CD4-positive, alpha-beta T cell treated with Interleukin-10 for 1 hour (primary cell): ENCODE measurements around the gene GHRHR.

Experiments
- DNase-seq: peaks from one replicate; pipeline ENCODE4 v3.0.0-alpha.2; 2020

GHRHR gene

GRCh38 chr7:30963842-30964241 is at the start of gene GHRHR:
TSS of gene GHRHR (plus strand) at chr7:30963953. CDS start at chr7:30964069, 116 bp downstream.
- DNase-seq: no peak

- DNase-seq: no peak
Observed at GRCh38 chr7:30914596-30914995, 49.2 kb upstream of the GHRHR start.

GRCh38 chr7:30915005-30915601 is 48.6 kb upstream of the GHRHR start:
- no peak for DNase-seq

- DNase-seq: no peak
Observed at GRCh38 chr7:30915751-30916150, 48.0 kb upstream of the GHRHR start.

GRCh38 chr7:30916255-30916654 is 47.5 kb upstream of the GHRHR start:
- DNase-seq: no peak

- DNase-seq: no peak
Observed at GRCh38 chr7:30916767-30917166, 47.0 kb upstream of the GHRHR start.

GRCh38 chr7:30917216-30917893 is 46.4 kb upstream of the GHRHR start:
- DNase-seq: no peak

GRCh38 chr7:30918676-30919075 is 45.1 kb upstream of the GHRHR start:
- DNase-seq: no peak

GRCh38 chr7:30920021-30920583 is 43.7 kb upstream of the GHRHR start:
- no peak for DNase-seq

GRCh38 chr7:30920584-30921539 is 42.9 kb upstream of the GHRHR start:
- no peak for DNase-seq

- DNase-seq: no peak
Observed at GRCh38 chr7:30921540-30922401, 42.0 kb upstream of the GHRHR start.

GRCh38 chr7:30922596-30922995 is 41.2 kb upstream of the GHRHR start:
- no peak for DNase-seq

GRCh38 chr7:30923009-30923773 is 40.6 kb upstream of the GHRHR start:
- DNase-seq: no peak

GRCh38 chr7:30923774-30924413 is 39.9 kb upstream of the GHRHR start:
- no peak for DNase-seq

GRCh38 chr7:30924624-30925023 is 39.1 kb upstream of the GHRHR start:
- DNase-seq: no peak

GRCh38 chr7:30925117-30925516 is 38.6 kb upstream of the GHRHR start:
- DNase-seq: no peak

GRCh38 chr7:30925913-30926312 is 37.8 kb upstream of the GHRHR start:
- DNase-seq: no peak

GRCh38 chr7:30926313-30926712 is 37.4 kb upstream of the GHRHR start:
- DNase-seq: no peak

GRCh38 chr7:30927040-30927439 is 36.7 kb upstream of the GHRHR start:
- no peak for DNase-seq

GRCh38 chr7:30927559-30927958 is 36.2 kb upstream of the GHRHR start:
- DNase-seq: no peak

- no peak for DNase-seq
Observed at GRCh38 chr7:30928254-30928872, 35.4 kb upstream of the GHRHR start.
